Activated gamma-delta T cell treated with Interleukin-2 at 50 U/mL for 16 hours (primary cell): ENCODE data around the gene NR6A1.
"Not testable (repeated sequence)": the region's sequence is repeated elsewhere in the genome, so short reads cannot be mapped to it uniquely, and the experiment has no call there.

Source experiments
- DNase-seq: peaks from one replicate; pipeline ENCODE4 v3.0.0-alpha.2; 2020

Gene NR6A1

DNA sequence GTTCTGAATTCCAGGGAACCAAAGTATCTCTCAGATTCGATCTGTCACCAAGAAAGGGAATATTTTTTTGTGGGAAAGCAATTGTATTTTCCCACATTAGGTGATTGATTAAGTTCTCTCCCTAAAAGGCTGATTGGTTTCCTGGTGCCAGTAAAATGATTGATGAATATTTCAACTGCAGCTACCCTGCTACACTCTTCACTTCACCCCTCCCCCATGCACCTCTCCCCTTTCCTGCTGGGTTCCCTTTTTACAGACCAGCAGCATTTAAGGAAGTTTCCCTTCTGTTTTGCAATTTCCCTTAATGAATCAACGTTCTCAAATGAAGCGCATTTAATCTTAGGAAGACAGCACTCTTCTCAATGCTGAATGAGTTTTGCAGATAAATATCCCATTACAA, 13.1 kb downstream of the NR6A1 start:
- no peak for DNase-seq

DNA sequence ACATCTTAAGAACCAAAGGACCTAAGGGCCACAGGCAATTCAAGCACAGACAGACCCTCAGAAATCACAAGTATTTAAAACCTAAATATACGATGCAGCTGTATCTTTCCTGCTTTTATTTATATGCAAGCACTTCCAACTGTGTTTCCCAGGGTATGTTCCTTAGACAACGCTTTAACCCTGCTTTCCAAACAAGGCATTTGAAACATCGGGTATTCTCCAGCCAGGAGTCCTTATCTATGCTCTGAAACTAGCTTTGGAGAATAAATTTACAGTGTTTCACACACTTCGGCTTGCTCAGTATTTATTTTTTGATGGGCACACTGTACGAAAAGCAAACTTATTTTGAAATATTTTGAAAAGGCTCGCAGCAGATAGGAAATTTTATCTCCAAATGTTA, 13.5 kb downstream of the NR6A1 start:
- DNase-seq = no peak

DNA sequence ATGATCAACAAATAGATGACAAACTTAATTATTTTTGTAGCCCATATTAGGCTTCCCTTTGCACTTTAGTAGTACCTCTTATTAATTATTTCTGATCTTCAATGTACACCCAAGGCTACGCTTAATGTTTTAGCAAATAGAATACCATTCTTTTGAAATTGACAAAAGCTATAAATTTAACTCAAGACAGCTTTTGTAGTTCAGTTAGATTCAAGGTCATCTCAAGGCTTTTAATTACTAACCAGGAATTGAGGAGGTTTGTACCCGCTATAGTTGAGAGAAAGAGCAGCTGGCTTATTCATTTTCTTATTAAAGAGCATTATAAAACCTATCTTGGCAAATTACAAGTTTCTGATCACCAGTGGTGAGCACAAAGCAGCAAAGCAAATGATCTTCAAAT, 15.1 kb downstream of the NR6A1 start:
- DNase-seq = no peak

DNA sequence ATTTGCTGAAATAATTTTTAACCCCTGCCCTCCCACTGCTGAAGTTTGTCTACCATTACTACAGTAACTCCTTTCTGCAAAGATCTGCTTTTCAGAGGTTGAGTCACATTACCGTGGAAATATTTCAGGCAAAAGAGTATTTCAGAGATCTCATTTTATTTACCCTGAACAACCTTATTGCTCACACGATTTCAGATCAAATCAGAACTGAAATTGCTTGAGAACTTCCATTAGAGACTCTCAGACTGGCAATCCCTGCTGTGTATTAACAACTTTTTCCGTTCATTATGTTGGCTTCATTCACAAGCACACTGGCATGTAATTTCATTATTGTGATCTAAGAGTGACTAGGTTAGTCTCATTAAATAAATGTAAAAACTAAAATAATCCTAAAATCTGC, 16.1 kb downstream of the NR6A1 start:
- no peak for DNase-seq

DNA sequence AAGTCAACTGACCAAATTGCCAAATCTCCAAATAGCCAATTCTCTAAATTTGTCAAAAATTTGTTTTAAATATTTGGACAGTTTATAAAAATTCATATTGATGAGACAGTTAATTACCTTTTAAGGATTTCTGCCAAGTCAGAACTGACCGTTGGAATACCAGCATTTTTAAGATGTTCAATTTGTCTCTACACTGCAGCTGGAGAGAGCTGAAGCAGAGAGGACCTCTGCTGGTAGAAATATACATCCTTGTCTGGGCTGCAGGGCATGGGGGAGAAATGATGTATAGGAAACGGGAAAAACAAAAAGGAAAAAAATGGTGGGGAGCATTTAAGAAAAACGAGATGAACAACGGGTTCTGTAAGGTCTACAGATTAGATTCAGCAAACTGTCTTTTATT, 16.8 kb downstream of the NR6A1 start:
- no peak for DNase-seq

DNA sequence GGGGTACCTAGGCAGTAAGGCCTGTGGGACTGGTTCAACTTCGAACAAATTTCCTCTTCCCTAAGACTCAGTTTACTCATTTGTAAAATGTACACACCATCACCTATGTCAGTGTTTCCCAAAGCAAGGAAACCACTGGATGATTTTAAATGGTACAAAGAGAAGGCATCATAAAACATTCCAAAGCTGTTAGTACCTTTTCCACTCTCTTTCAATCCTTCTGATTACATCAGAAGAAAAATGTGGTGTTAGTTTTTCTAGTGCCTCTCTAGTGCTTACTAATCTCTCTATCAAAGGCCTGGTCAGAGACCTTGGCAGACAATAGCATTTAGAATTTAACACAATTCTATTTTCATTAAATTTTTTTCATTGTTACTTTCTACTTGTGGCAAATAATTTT, 18.1 kb downstream of the NR6A1 start:
- no peak for DNase-seq

DNA sequence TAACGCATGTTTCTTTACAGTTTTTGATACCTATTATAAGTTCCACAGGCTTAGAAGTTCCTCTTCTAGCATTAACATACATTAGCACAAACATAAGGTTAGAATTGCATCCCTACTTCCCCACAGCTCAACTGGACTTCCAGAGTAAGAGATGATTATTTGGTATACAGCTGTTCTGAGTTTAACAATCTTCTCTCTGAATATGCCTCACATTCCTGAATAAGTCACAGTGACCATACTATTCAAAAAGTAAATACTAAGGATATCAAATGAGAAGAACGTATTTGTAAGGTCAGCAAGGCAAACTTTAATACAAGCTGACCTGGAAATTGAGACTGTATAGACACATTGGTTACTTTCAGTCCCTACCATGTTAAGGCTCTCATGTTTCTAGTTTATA, 21.3 kb downstream of the NR6A1 start:
- no peak for DNase-seq

DNA sequence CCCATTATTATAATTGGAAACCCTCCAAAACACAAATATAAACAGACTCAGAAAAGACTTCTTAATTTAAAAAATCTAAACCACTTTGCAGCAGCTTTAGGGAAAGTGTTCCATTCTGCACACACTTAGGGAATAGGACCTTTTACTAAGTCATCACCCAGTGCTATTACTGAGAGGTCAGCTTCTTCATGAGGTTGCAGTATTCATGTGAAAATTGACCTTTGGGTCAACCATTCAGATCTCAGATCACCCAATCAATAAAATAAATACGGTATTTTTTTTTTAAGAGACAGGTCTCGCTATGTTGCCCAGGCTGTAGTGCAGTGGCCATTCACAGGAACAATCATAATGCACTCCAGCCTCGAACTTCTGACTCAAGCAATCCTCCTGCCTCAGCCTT, 21.8 kb downstream of the NR6A1 start:
- DNase-seq = no peak

DNA sequence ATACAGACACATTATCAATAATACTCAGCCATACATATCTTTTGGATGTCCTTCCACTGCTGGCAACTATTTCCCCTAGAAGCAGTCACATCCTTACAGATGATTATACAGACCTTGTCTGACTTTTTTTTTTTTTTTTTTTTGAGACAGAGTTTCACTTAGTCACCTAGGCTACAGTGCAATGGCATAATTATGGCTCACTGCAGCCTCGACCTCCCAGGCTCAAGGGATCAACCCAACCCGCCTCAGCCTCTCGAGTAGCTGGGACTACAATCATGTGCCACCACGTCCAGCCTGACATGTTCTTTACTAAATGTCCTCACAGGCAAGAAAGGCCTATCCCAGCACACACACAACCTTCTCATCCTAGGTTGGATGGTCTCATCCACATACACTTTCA, 24.0 kb downstream of the NR6A1 start:
- DNase-seq = no peak

DNA sequence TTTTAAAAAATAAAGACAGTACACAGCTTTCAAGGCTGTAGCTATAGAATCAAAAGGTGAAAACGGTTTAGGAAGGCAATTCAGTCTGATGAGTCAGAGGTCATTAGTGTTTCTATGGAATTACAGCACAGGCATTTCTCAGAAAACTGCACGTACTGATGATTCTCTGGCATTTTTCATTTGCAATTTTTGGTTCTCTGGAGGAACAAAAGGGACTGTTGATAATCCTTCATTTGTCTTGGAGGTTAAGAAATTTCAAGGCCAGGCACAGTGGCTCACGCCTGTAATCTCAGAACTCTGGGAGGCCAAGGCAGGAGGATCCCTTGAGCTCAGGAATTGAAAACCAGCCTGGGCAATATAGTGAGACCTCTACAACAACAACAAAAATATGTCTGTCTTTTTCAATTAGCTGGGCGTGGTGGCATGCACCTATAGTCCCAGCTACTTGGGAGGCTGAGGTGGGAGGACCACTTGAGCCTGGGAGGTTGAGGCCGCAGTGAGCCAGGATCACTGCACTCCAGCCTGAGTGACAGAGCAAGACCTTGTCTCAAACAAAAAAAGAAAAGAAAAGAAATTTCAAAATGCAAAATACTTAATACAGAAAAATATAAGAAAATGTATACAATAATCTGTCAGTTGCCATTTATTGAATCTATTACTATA, 27.3 kb downstream of the NR6A1 start:
- no peak for DNase-seq

DNA sequence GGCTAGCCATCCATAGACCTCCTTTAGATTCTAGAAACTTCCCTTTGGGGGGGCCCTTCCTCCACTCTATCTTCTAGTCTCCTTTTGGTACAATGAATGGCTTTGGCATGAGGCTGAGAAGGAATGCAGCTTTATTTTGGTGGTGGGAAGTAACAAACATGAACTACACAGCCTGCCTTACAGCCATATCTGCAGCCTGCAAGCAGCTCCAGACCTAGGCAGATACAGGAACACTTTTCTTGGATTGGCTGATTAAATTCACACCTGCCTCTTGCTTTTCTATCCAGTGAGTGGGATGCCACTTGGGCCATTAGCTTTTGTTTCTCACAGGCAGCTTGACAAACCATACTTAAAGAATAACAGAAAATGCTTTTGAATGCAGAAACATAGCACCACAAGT, 28.2 kb downstream of the NR6A1 start:
- DNase-seq = no peak

DNA sequence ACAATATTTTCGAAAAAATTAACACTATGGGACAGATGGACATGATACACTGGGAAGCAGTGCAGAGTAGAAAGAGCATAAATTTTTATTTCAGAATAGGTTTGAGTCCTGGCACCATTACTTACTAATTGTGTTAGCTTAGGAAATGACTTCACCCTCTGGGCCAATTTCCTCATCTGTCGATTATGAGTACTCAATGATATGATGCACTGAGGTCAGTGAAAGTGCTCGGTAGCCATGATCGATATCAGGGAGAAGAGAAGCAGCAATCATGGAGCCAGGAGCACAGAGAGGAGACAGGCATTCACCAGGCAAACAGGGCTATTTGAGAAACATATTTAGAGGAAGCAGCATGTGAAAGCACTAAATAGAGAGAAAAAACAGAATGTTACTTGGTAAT, 29.4 kb downstream of the NR6A1 start:
- no peak for DNase-seq

DNA sequence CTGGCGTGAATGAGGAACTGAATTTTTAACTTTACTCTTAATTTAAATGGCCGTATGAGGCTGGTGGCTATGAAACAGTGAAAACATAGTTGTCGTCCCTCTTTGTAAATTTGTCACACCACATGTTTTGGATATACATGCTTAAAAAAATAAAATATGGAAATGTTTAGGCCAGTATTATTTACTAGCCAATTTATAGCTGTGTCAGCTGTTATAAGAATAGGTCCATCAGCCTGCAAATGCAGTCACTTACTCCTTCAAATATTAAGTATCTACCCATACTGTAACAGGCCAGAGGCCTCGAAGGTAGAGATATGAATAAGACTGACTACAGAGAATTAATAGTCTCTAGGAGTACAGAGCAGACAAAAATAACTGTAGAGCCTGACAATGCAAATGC, 30.0 kb downstream of the NR6A1 start:
- no peak for DNase-seq

DNA sequence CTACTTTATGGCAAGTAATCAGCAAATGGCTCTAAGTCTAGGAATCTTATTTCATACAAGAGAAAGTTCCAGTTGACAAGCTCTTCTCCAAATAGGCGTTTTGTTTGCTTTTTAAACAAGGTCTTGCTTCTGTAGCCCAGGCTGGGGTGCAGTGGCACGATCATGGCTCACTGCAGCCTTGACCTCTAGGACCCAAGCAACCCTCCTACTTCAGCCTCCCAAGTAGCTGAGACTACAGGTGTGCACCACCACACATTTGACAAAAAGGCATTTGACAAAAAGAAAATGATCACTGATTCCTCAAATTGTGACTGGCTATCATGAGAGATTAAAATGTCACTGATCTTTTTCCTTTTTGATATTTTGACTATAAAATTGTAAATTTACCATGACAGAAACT, 31.8 kb downstream of the NR6A1 start:
- DNase-seq = no peak

DNA sequence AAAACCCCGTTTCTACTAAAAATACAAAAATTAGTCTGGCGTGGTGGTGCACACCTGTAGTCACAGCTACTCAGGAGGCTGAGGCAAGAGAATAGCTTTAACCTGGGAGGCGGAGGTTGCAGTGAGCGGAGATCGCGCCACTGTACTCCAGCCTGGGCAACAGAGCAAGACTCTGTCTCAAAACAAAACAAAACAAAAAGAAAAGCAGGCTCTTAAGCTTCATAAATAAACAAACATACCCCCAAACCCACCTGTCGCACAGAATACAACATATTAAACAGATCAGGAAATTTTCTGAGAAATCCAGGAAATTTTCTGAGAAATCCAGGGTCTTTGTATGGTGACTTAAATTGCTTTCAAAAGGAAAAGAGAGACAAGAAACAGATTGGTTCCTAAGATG, 33.0 kb downstream of the NR6A1 start:
- DNase-seq = not testable (repeated sequence)

DNA sequence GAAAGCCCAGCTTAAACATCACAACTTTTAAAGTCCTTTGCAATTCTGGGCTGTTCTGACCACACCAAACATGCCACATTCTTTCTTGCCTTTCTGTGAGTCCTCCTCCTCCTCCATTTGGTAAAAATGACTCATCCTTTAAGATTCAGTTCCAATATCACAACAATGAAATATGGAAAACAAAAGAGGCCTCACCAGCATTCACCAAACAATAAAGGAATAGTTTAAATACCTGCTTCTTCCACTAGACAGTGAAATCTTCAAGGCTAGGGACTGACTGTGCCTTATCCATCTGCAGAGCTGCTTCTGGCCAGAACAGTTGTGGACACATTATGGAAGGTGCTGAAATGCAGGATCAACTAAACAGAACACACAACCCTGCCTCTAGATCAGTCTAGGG, 36.0 kb downstream of the NR6A1 start:
- no peak for DNase-seq

DNA sequence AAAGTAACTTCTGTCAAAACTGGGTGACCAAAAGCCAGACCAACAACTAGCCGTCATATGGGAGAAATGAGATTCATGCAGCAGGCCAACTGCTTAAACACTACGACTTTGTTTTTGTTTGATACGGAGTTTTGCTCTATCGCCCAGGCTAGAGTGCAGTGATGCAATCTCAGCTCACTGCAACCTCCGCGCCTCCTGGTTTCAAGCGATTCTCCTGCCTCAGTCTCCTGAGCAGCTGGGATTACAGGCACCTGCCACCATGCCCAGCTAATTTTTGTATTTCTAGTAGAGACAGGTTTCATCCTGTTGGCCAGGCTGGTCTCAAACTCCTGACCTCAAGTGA, 36.4 kb downstream of the NR6A1 start:
- not testable (repeated sequence) for DNase-seq

DNA sequence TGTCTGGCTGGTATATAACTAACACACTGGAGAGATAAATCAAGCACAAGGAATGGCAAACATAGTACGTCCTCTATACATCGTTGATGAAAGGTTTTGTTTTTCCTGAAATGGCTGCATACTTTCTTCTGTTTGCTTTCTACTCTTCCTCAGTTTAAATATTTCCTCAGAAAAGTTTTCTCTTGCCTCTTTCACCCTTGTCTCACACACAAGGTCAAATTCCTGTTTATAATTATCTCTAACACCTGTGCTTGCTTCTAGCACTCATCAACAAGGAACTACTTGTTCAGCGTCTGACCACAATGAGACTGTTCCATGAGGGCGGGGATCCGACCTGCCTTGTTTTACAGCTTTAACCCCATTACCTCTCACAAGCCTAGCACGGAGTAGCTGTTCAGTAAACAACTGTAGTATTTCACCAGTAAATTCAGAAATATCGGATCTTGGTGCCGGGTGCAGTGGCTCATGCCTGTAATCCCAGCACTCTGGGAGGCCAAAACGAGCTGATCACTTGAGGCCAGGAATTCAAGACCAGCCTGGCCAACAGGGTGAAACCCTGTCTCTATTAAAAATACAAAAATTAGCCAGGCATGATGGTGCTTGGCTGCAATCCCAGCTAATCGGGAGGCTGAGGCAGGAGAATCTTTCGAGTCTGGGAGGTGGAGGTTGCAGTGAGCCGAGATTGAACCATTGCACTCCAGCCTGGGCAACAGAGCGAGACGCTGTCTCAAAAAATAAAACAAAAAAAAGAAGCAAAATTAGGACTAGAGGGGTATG, 37.0 kb downstream of the NR6A1 start:
- no peak for DNase-seq

DNA sequence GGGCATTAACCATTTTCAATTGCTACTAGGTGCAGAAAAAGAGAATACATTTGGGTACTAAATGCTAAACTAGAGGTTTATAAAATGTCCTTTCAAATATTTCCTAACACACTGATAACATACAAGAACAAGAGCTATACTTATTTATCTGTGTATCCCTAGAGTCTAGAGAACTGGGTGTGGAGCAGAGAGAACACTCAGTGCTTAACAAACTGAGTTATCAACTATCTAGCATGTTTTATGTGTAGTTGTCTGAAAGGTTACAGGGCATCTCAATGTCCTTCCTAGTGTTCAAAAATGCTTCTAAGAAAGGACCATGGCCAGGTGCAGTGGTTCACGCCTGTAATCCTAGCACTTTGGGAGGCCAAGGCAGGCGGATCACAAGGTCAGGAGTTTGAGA, 40.3 kb downstream of the NR6A1 start:
- DNase-seq = no peak

DNA sequence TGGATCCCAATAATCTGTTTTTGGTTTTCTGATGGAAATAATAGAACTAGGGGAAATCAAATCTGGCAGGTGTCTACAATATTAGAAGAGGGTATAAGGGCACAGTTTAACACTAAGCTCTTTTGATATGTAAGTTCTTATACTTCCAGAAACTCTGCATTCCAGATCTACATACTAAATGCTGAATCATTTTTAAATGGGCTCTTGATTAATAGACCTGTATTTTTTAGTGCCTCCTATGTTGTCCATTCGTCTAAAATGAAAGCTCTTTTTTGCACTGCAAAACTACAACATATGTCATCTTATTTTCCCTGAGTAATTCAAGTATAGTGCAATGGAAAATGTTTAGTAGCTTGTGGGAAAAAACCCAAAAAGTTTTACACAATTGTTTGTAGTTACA, 44.2 kb downstream of the NR6A1 start:
- no peak for DNase-seq

DNA sequence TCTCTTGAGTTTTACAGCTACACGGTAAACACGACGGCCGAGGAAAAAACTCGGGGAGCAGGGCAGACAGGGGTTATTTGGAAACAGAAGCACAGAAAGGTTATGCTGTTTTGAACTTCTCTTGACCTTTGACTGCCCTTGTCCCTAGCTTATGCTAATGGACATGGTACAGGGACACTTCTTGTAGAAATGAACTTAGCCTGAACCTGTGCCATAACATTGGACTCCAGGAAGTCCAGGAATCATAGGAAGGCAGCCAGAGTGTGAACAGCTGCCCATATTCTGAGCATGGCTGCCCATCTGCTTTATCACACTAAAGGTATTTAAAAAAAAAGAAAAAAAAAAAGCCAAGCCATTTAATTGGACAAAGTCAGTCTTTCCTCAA, 46.1 kb downstream of the NR6A1 start:
- DNase-seq = no peak

DNA sequence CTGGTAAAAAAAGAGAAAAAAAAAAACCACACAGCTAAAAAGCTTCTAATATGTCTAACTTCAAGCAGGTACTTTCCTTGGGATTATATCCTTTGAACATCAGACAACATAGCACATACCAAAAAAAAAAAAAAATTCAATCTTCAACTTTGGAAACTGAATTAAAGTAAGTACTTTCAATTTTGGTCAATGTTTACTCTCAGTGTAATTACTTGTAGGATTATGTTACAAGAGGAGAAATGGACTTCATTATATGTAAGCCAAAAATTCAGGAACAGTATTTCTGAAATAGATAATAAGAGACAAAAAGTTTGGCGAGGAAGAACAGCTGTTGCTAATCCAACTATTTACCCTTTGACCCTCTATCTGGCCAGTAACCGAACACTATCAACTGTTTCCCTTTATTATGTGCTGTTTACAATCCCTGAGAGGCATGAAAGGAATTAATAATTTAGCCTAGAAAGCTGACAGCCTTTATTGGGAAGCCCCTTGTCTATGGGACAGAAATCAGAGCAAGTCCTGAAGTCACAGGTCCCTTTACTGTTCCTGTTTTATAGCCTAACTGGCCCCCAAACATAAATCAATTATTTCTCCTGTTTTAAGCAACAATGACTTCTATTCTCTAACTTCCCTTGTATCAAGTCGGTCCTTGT, 46.6 kb downstream of the NR6A1 start:
- DNase-seq = no peak

DNA sequence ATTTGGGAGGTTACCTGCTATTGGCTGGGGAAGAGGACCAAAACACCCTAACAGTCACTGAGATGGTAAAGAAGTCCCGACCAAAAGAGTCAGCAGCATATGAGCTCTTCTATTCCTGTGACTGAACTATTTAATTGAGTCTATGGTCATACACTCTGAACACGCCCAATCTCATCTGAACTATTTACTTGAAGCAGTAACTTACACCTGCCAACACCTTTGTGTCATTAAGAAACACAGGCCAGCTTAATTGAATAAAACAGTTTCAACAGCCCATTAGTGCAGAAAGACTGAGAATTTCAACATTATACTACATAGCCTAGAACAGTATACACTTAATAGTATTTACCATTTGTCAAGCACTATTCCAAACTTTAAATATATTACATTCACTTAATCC, 47.8 kb downstream of the NR6A1 start:
- DNase-seq = no peak

DNA sequence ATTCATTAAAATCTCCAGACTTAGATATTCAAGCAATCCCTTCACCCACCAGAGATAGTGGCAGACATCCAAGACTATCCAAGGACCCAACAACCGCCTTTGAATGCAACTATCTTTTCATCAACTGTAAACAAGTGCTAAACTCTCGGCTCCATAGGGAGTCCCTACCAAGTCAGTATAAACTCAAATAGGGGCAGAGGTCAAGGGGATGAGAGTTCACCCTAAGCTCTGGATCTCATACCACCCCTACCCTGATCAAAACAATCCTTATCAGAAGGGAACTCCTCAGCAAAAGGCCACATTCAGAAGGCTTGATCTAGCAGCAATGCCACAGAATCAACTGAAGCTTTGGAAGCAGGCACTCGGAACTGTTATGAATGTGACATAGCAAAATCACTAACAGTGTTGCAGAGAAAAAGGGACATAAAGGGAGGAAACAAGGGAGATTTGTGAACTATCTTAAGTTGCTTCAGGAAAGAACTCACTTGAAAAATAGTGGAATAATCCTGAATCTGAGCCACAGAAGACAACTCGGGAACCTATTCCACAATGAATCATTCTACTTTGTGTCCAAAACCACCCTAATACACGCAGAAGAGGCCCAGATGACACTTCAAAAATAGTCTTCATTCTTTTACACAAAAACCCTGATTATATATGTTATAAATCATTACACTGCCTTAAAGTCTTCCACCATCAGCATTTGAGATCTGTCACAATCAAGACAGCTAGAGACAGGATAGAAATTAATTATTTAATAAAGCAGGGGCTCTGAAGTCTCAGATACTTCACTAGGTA, 49.8 kb downstream of the NR6A1 start:
- no peak for DNase-seq
